Stomach (tissue), 9 donors: Measurements from ENCODE around the gene EXOC3L1. TPM values are rescaled to one million over a fixed set of nuclear protein-coding genes. Genes with fewer than 3 reads are reported as not detected.

Experiments used
- DNase-seq, 2 donors: peaks; one replicate each; pipeline versions ENCODE4 v3.0.0 to v3.0.0-alpha.2; 2013 to 2019
- H3K27ac ChIP-seq, 5 donors: fragments of 200-600 bp in 4 of 5; sonication (generic) in 4 of 5; one replicate each; pipeline ENCODE4 v1.5.1; 2013 to 2019; ENCODE audit warnings: mild to moderate bottlenecking in 1 of 5, moderate library complexity in 1 of 5
- H3K27me3 ChIP-seq, 3 donors: fragments of 200-600 bp; sonication (generic); one replicate each; pipeline ENCODE4 v1.5.1; 2017 to 2019; ENCODE audit warnings: mixed run types in 1 of 3
- H3K36me3 ChIP-seq, 4 donors: fragments of 200-600 bp; sonication (generic); 1 replicate in 3 of 4; 2 replicates in 1 of 4; pipeline ENCODE4 v1.5.1; 2016 to 2019
- H3K4me1 ChIP-seq, 4 donors: fragments of 200-600 bp; sonication (generic); one replicate each; pipeline ENCODE4 v1.5.1; 2016 to 2019
- H3K4me3 ChIP-seq, 4 donors: fragments of 200-600 bp; sonication (generic) in 3 of 4; one replicate each; pipeline ENCODE4 v1.5.1; 2016 to 2019; ENCODE audit warnings: mild to moderate bottlenecking in 1 of 4
- H3K9me3 ChIP-seq, 4 donors: fragments of 200-600 bp; sonication (generic); one replicate each; pipeline ENCODE4 v1.5.1; 2016 to 2019
- CTCF ChIP-seq, 7 experiments: fragments of 450-650 bp in 4 of 7; fragments of 200-600 bp in 3 of 7; sonication (generic) in 3 of 7; IDR thresholded peaks; one replicate each; pipeline ENCODE4 v1.5.1; 2016 to 2019; ENCODE audit warnings: antibody characterized with exemption in 7 of 7, control low read depth in 2 of 7, mild to moderate bottlenecking in 1 of 7
- EP300 ChIP-seq: sonication (generic); formaldehyde crosslinking; IDR thresholded peaks from one replicate; pipeline ENCODE4 v1.6.1; 2017; ENCODE audit warnings: antibody characterized with exemption
- POLR2A ChIP-seq, 4 donors: fragments of 450-650 bp; IDR thresholded peaks; one replicate each; pipeline ENCODE4 v1.6.1; 2016; ENCODE audit warnings: antibody characterized with exemption in 4 of 4, control low read depth in 2 of 4, mild to moderate bottlenecking in 1 of 4, moderate library complexity in 1 of 4
- POLR2AphosphoS5 ChIP-seq, 3 donors: sonication (generic); formaldehyde crosslinking; IDR thresholded peaks; one replicate each; pipeline ENCODE4 v1.6.1; 2016; ENCODE audit warnings: antibody characterized with exemption in 3 of 3
- WGBS, 5 donors: extraction: QIAGEN DNeasy Blood & Tissue Kit in 3 of 5; methylation state at CpG; one replicate each; pipeline versions ENCODE4 v1.1.5 to v1.1.7; 2013 to 2018; 5-methylcytosine and 5-hydroxymethylcytosine counted together
- intact Hi-C: fragments of 100-400 bp; cut with DNase I; formaldehyde crosslinking; loops from one replicate; pipeline ENCODE4 v1.15.1; 2023; ENCODE audit warnings: low total_unique reads
- polyA plus RNA-seq, 3 donors: library from polyadenylated mRNA; stranded (reverse); fragments of 200-250 nt; gene quantifications; one replicate each; pipeline ENCODE4 v1.2.3, GENCODE V29; 2013
- total RNA-seq, 5 donors: library from RNA; depleted of rRNA; stranded (reverse); fragments of >200 nt; gene quantifications; one replicate each; pipeline versions ENCODE4 v1.1.0 to v1.2.3, GENCODE V29; 2014 to 2016
- donor health status: healthy with polysubstance abuse.
- donor health status: Bipolar disorder and iron deficiency.
- donor health status: healthy.

The EXOC3L1 gene
- total and polyA plus RNA-seq, 8 donors, result 1.3 to 25.5 (median 6.8) TPM; not detected in 1

- Histone ChIP-seq H3K4me3 (no peak overlapping the region), H3K4me1 (peaks cover 32 to 72% (median 50%) of the 10 kb centered on the region in 4 donors), H3K27ac (no peak overlapping the region), H3K9me3 (no peaks in the 10 kb centered on the region), H3K36me3 (peaks cover 43 to 61% (median 53%) of the 10 kb centered on the region in 4 donors), H3K27me3 (no peaks in the 10 kb centered on the region)
- TF ChIP-seq EP300 (no peak), CTCF (IDR thresholded peaks at IDR 0.05) (no peak), POLR2A (IDR thresholded peaks at IDR 0.05) (no peak), POLR2AphosphoS5 (IDR thresholded peaks at IDR 0.05) (no peak)
- intact Hi-C loops, result no loop called here
- 74 to 86% (median 82%) methylated on average over 5 to 6 of the region's 6 CpGs for WGBS, 5 donors
- peak in 1 of 2 donors; percentile 20 for DNase-seq
Measured at GRCh38 chr16:67194260-67194659, 4.3 kb upstream of the EXOC3L1 start.

- Histone ChIP-seq H3K36me3 (peaks cover 43 to 55% (median 51%) of the 10 kb centered on the region in 4 donors), H3K4me1 (peaks cover 32 to 65% (median 42%) of the 10 kb centered on the region in 4 donors), H3K27me3 (no peaks in the 10 kb centered on the region), H3K27ac (peak overlapping the region in 2 of 5 donors; percentile 81 to 90), H3K4me3 (peak overlapping the region in 3 of 4 donors; percentile 93 to 100 (median 95)), H3K9me3 (no peaks in the 10 kb centered on the region)
- DNase-seq, result no peak
- intact Hi-C loops, result no loop called here
- no peak for TF ChIP-seq CTCF (IDR thresholded peaks at IDR 0.05)
- no peak for TF ChIP-seq POLR2AphosphoS5 (IDR thresholded peaks at IDR 0.05)
- TF ChIP-seq EP300, result no peak
- TF ChIP-seq POLR2A (IDR thresholded peaks at IDR 0.05), result no peak
Measured at GRCh38 chr16:67193536-67193935, 3.6 kb upstream of the EXOC3L1 start.

GRCh38 chr16:67192781-67193361 is 2.9 kb upstream of the EXOC3L1 start:
- no peak for TF ChIP-seq EP300
- H3K36me3 ChIP-seq, result peaks cover 39 to 48% (median 45%) of the 10 kb centered on the region in 4 donors
- 11 to 23% (median 17%) methylated on average over 17 of the region's 17 CpGs for WGBS, 5 donors
- intact Hi-C loops, result no loop called here
- DNase-seq, result peak in 1 of 2 donors; percentile 21
- peak overlapping the region; percentile 91 to 100 (median 94) for H3K4me3 ChIP-seq
- no peaks in the 10 kb centered on the region for H3K27me3 ChIP-seq
- H3K4me1 ChIP-seq, result peaks cover 26 to 58% (median 36%) of the 10 kb centered on the region in 4 donors
- H3K27ac ChIP-seq, result peak overlapping the region in 4 of 5 donors; percentile 80 to 90 (median 84)
- no peaks in the 10 kb centered on the region for H3K9me3 ChIP-seq

GRCh38 chr16:67191995-67192681 is 2.2 kb upstream of the EXOC3L1 start, which contains the start of gene E2F4:
Gene E2F4, plus strand, starts transcription at chr16:67192155. Its CDS starts 73 bp downstream, at chr16:67192228.
- Histone ChIP-seq H3K9me3 (no peaks in the 10 kb centered on the region), H3K27me3 (no peaks in the 10 kb centered on the region), H3K4me3 (peak within 1 kb of the TSS; percentile 91 to 100 (median 94)), H3K27ac (peak within 1 kb of the TSS; percentile 80 to 90 (median 84)), H3K36me3 (peaks cover 32 to 41% (median 38%) of the 10 kb centered on the region in 4 donors), H3K4me1 (peaks cover 24 to 51% (median 32%) of the 10 kb centered on the region in 4 donors)
- DNase-seq, result peak; percentile 93 to 97
- TF ChIP-seq CTCF (IDR thresholded peaks at IDR 0.05) (peak in 2 of 7 experiments; percentile 9 to 23), POLR2AphosphoS5 (IDR thresholded peaks at IDR 0.05) (peak; percentile 85 to 99 (median 88)), POLR2A (IDR thresholded peaks at IDR 0.05) (no peak), EP300 (no peak)
- intact Hi-C loops, result no loop called here
- WGBS, 5 donors, result 0% methylated on average over 4 to 54 of the region's 54 CpGs
